ENCODE results near the gene ZNF385B.
"Not testable (repeated sequence)": the region's sequence is repeated elsewhere in the genome, so short reads cannot be mapped to it uniquely, and the experiment has no call there.

ZNF385B gene

DNA sequence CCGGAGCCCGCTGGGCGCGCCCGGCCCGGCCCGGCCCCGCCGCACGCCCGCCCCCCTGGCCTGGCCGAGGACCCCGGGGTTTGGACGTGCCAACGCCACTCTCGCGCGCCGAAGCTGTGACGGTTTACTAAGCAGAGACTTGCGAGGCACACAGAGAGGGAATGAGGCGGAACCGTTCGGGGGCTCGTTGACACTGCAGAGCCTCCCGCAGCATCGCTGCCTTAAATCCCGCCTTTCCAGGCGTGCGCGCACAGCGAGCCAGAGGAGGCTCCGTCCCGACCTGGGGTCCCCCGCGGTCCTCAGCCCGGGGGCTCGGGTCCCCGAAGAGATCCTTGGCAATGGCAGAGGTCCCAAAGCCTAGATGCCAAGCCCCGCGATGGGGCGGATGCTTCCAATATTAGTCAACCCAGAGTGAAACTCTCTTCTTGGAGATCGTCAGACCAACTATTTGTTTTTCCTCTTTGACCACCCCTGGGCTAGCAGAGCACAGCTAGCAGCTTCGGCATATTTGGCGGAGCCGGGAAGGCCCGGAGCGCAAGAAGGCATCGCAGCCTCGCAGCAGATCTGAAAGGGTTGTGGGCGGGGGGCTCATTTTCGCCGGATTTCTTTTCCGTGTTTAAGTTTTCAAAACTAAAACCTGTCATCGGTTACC is at the start of gene ZNF385B:
ZNF385B (minus strand) TSS at position 197 of the 652 bp plus-strand sequence.
- Mint-ChIP-seq H3K36me3 (ENCODE audit: low read depth) (no peaks in the 10 kb centered on the region), H3K4me3 (peak within 1 kb of the TSS; percentile 15), H3K27ac (no peak within 1 kb of the TSS), H3K27me3 (peaks cover 64% of the 10 kb centered on the region), H3K9me3 (no peaks in the 10 kb centered on the region), H3K4me1 (ENCODE audit: low read depth) (peaks cover 8% of the 10 kb centered on the region)

DNA sequence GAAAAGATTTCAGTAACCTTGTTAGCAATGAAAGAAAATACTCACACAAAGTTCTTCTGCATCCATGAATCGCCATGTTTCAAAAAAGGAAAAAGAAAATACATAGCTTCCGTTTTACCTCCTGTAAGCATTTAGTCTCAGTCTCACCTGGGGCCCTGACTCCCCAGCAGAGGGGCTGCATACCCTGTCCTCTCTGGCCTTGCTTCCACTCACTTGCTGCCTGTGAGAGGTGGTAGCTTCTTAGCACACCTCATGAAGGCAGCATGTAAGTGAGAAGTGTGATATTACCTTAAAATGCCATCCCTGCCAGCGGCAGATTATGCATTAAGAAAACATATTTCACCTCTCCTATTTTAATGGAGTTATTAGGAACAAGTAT is 49.3 kb upstream of the ZNF385B start:
- H3K4me1 Mint-ChIP-seq (ENCODE audit: low read depth) = no peaks in the 10 kb centered on the region
- H3K9me3 Mint-ChIP-seq = no peaks in the 10 kb centered on the region
- peaks cover 2% of the 10 kb centered on the region for H3K27me3 Mint-ChIP-seq
- H3K27ac Mint-ChIP-seq = no peak overlapping the region
- no peak overlapping the region for H3K4me3 Mint-ChIP-seq
- no peaks in the 10 kb centered on the region for H3K36me3 Mint-ChIP-seq (ENCODE audit: low read depth)

DNA sequence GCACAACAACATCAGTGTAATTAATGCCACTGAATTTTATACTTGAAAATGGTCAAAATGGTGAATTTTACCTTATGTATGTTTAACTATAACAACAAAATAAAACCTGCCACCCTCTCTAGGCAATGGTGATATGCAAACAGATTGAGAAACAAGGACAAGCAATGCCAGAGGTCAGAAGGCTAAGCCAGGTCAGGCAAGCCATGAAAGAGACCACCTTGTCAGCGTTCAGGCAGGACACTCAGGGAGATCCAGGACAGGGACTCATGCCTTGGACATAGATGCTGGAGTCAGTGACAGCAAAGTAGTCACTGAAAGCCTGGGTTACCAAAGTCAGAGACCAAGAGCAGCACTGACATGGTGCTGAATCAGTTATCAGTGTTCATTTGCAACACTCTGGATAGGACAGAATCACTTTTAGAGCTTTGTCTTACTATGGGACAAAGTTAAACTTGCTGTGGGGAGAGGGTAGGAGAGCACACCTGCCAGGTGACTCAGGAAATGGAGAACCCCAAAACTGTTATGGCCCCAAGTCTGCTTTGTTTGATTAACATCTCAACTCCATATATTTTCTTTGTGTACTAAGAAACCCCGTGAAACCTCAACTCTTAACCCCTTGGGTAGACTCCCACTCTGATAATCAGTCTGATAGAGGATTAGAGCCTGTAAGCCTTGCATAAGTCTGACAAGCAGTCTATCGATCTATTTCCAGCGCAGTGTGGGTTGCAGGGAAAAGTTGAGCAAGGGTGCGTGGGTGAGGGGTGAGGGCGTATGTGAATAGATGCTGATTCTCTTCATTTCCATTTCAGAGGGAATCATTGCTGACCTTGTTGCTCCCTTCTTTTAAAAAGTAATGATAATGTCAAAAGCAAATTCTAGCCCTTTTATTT is 48.7 kb upstream of the ZNF385B start:
- H3K4me3 Mint-ChIP-seq = no peak overlapping the region
- H3K9me3 Mint-ChIP-seq = no peaks in the 10 kb centered on the region
- H3K27me3 Mint-ChIP-seq = peaks cover 3% of the 10 kb centered on the region
- H3K36me3 Mint-ChIP-seq (ENCODE audit: low read depth) = no peaks in the 10 kb centered on the region
- H3K27ac Mint-ChIP-seq = no peak overlapping the region
- no peaks in the 10 kb centered on the region for H3K4me1 Mint-ChIP-seq (ENCODE audit: low read depth)

DNA sequence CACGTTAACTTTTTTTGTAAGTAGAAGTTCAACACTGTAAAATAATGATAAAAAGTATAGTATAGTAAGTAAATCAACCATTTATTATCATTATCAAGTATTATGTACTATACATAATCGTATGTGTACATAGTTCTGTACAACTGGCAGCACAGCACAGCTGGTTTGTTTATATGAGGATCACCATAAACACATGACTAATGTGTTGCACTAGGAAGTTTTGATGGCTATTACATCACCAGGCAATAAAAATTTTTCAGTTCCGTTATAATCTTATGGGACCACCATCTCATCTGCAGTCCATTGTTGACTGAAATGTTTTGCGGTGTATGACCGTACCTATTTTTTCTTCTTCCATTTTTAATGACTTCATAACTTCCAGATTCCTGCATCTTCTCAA is 39.2 kb upstream of the ZNF385B start:
- Mint-ChIP-seq H3K4me3 (no peak overlapping the region), H3K4me1 (ENCODE audit: low read depth) (no peaks in the 10 kb centered on the region), H3K27ac (no peak overlapping the region), H3K36me3 (ENCODE audit: low read depth) (no peaks in the 10 kb centered on the region), H3K27me3 (peaks cover under 1% of the 10 kb centered on the region), H3K9me3 (no peaks in the 10 kb centered on the region)

DNA sequence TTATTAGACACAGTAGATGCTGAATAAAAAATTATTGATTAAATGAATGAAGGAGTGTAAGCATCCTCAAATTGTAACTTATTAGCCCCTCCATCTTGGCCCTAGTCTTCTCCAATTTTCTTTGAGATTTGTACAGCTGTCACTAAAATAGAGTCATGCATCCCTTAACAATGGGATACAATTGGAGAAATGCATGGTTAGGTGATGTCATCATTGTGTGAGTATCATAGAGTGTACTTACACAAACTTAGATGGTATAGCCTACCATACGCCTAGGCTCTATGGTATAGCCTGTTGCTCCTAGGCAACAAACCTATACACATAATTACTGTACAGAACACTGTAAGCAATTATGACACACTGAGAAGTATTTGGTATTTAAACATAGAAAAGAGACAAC is 38.3 kb upstream of the ZNF385B start:
- H3K4me1 Mint-ChIP-seq (ENCODE audit: low read depth) = no peaks in the 10 kb centered on the region
- peaks cover 3% of the 10 kb centered on the region for H3K27me3 Mint-ChIP-seq
- no peak overlapping the region for H3K4me3 Mint-ChIP-seq
- H3K27ac Mint-ChIP-seq = no peak overlapping the region
- no peaks in the 10 kb centered on the region for H3K36me3 Mint-ChIP-seq (ENCODE audit: low read depth)
- no peaks in the 10 kb centered on the region for H3K9me3 Mint-ChIP-seq

DNA sequence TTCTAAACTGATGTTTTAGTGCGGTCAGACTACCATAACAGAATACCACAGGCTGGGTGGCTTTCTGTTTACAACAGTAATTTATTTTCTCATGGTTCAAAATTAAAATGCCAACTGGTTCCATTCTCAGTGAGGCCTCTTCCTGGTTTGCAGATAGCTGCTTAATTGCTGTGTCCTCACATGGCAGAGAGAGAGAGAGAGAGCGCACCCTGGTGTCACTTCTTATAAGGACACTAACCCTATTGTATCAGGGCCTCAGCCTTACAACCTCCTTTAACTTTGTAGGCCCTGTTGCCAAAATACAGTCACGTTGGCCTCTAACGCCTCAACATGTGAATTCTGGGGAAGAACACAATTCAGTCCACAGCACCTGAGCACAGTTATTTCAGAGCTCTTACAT is 37.5 kb upstream of the ZNF385B start:
- Mint-ChIP-seq H3K9me3 (no peaks in the 10 kb centered on the region), H3K27me3 (peaks cover 3% of the 10 kb centered on the region), H3K4me1 (ENCODE audit: low read depth) (no peaks in the 10 kb centered on the region), H3K36me3 (ENCODE audit: low read depth) (no peaks in the 10 kb centered on the region), H3K27ac (no peak overlapping the region), H3K4me3 (no peak overlapping the region)

DNA sequence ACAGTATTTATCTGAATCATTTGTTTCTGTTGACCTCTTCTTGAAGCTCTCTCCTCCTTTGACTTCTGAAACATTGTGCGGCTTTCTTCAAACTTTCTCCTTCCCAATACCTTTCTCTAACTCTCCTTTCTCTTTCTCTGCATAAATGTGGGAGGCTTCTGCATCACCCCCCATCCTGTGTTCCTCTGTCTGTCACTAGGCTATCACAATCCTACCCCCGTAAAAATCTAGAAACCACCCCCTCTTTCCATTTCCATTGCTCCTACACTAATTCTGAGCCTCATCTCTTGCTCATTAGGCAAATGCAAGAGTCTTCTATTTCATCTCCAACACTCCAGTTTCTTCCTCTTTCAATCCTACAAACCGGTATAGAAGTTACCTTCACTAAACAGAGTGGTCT is 32.2 kb upstream of the ZNF385B start:
- H3K36me3 Mint-ChIP-seq (ENCODE audit: low read depth) = no peaks in the 10 kb centered on the region
- H3K27me3 Mint-ChIP-seq = peaks cover 3% of the 10 kb centered on the region
- H3K27ac Mint-ChIP-seq = no peak overlapping the region
- no peak overlapping the region for H3K4me3 Mint-ChIP-seq
- H3K9me3 Mint-ChIP-seq = peaks cover 4% of the 10 kb centered on the region
- H3K4me1 Mint-ChIP-seq (ENCODE audit: low read depth) = no peaks in the 10 kb centered on the region

DNA sequence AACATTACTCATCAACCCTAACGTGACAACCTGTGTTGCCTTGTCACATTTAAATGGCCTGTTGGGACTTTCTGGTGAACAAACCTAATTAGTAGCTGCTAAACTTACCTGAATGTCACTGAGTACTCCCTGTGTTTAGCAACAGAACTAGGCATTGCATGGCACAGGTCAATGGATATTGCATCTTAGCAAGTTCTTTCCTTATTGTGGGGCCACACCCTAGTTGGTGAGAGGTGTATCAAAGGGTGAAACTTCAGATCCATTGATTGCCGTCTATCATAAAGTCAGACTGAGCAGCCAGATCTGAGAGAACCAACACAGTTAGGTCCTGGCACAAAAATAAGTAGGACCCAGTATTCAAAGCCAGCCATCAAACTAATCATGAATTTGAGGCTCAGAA is 29.8 kb upstream of the ZNF385B start:
- Mint-ChIP-seq H3K27me3 (peaks cover 3% of the 10 kb centered on the region), H3K36me3 (ENCODE audit: low read depth) (no peaks in the 10 kb centered on the region), H3K27ac (no peak overlapping the region), H3K4me1 (ENCODE audit: low read depth) (no peaks in the 10 kb centered on the region), H3K9me3 (peaks cover 13% of the 10 kb centered on the region), H3K4me3 (no peak overlapping the region)

DNA sequence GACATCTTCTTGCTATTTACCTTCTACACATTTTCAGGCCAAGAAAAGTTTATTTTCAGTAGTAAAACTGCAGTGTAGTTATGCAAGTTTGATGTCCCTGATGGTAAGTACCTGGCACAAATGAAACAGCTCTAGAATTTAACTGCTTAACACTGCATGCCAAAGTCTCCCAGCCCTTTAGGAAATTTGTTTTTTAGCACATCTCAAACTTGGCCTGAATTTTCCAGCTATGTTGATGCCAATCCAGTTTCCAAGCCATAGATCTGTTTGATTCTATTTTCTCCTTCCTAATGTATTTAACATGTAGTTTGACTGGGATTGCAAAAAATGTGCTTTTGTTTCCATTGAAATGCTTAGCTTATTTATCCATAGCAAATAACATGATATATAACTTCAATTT is 29.3 kb upstream of the ZNF385B start:
- Mint-ChIP-seq H3K4me1 (ENCODE audit: low read depth) (no peaks in the 10 kb centered on the region), H3K27ac (no peak overlapping the region), H3K27me3 (peaks cover 3% of the 10 kb centered on the region), H3K4me3 (no peak overlapping the region), H3K36me3 (ENCODE audit: low read depth) (no peaks in the 10 kb centered on the region), H3K9me3 (peaks cover 13% of the 10 kb centered on the region)

DNA sequence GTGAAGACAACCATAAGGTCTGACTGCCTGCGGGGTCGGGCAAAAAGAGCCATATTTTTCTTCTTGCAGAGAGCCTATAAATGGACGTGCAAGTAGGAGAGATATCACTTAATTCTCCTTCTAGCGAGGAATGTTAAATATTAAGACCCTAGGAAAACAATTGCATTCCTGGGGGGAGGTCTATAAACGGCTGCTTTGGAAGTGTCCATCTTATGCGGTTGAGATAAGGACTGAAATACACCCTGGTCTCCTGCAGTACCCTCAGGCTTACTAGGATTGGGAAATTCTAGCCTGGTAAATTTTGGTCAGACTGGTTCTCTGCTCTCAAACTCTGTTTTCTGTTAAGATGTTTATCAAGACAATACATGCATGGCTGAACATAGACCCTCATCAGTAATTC is 27.2 kb upstream of the ZNF385B start:
- not testable (repeated sequence) for H3K4me3 Mint-ChIP-seq; H3K27me3 Mint-ChIP-seq; H3K36me3 Mint-ChIP-seq (ENCODE audit: low read depth); H3K4me1 Mint-ChIP-seq (ENCODE audit: low read depth); H3K27ac Mint-ChIP-seq
- peaks cover 13% of the 10 kb centered on the region for H3K9me3 Mint-ChIP-seq

DNA sequence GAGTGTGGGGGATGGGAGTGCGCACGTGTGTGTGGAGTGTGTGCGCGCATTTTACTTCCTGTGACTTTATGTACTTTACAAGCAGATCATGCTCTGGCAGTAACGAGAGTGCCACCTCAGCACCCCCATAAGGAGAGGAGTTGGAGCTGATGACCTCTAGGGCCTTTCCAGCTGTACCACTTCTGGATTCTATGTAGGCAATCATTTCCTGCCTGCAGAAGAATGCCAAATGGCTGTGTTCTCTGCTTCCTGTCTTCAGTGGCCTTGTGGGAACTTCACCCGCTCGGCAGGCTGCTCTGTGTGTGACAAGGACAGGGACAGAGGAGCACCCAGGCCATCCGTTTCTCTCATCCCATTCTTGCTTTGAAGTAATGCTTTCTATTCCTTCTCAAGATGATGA is 22.8 kb upstream of the ZNF385B start:
- Mint-ChIP-seq H3K9me3 (peaks cover 13% of the 10 kb centered on the region), H3K27me3 (peaks cover 8% of the 10 kb centered on the region), H3K27ac (no peak overlapping the region), H3K4me1 (ENCODE audit: low read depth) (no peaks in the 10 kb centered on the region), H3K36me3 (ENCODE audit: low read depth) (no peaks in the 10 kb centered on the region), H3K4me3 (no peak overlapping the region)

DNA sequence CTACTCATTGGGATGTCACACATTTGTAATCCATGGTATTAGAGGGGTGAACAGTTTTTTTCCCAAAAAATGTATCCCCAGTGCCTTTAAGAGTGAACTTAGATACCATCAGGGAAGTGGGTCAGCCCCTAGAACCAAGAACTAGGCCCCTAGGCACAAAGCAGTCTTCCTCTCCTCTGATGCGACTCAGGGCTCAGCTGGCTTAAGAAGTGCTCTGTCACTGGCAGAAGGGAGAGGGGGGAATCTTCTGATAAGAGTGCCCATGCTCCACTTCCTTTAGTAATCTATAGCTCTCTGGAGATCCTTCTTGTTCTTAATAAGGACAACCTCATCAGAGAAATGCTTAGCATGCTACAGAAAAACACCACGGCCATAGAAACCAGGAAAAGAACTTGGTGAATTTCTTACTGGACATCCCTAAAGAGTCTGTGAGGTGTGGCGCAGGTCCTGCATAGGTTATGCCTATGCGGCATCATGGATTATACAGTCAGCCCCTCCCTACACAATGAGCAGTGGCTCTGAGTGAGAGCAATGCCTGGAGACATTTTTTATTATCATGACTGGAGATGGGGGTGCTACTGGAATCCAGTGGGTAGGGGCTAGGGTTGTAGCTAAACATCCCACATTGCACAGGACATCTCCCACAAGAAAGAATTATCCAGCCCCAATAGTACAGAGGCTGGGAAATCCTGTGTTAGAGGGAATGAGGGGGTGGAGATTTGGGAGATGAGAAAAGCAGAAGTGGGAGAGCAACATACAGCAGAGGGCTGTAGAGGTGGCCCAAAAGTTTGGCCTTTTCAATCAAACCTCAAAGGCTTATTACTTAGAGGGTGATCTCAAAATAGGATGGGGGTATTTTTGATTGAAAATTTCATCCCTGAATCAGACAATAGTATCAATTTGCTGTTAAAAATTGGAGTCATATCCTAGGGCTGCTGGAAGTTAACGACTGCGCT is 21.7 kb upstream of the ZNF385B start:
- Mint-ChIP-seq H3K9me3 (peaks cover 5% of the 10 kb centered on the region), H3K4me3 (no peak overlapping the region), H3K27me3 (peaks cover 8% of the 10 kb centered on the region), H3K4me1 (ENCODE audit: low read depth) (no peaks in the 10 kb centered on the region), H3K27ac (no peak overlapping the region), H3K36me3 (ENCODE audit: low read depth) (no peaks in the 10 kb centered on the region)

DNA sequence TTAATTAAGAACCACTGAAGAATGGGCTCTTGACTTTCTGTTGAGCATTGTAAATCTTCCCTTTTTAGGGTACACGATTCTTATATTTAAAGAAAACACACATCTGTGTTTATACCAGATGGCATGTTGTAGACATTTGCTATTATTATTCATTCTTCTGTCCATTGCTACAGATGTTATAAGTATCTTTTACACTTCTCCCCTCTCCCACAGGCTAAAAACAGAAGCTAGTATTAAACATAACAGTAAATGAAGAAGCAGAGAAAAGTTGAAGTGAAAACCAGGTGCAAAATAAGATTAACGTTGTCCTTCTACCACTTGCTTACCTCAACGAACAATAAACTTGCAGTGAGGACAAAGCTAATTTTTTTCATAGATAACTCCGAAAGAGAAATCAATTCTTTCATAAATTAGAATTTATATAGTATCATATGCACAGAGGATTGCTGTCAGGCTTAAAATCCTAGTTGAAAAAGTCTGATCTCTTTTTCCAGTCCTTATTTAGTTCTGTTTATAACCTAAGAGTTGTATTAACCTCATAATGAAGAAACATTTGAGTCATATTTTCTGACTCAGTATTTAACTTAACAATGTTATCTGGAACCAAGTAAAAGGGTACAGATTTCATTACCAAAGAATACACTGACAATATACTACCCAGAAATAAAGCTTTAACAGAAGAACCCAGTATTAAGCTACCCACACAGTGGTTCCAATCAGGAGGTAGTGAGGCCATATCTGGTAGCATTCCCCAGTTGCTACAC is 16.4 kb upstream of the ZNF385B start:
- no peak overlapping the region for H3K4me3 Mint-ChIP-seq
- no peaks in the 10 kb centered on the region for H3K36me3 Mint-ChIP-seq (ENCODE audit: low read depth)
- no peaks in the 10 kb centered on the region for H3K9me3 Mint-ChIP-seq
- H3K27me3 Mint-ChIP-seq = peaks cover 17% of the 10 kb centered on the region
- H3K4me1 Mint-ChIP-seq (ENCODE audit: low read depth) = no peaks in the 10 kb centered on the region
- no peak overlapping the region for H3K27ac Mint-ChIP-seq

DNA sequence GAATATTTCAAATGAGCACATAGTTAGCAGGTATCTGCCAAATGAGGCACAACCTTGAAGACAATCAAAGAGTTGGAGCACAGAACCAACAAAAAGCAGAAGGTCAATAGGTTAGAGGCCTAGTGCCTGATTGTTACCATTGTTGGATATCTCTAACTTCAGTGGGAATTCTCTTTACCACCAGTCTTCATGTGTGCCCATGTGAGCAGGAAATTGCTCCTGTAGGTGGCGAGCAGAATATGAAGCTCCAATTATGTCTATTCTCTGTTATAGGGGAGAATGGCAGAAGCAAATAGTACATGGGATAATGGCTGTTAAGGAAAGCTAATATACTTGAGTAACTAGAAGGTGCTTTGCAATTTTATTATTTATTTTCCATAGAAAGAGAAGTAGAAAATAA is 14.9 kb upstream of the ZNF385B start:
- Mint-ChIP-seq H3K4me3 (no peak overlapping the region), H3K27me3 (peaks cover 26% of the 10 kb centered on the region), H3K4me1 (ENCODE audit: low read depth) (no peaks in the 10 kb centered on the region), H3K27ac (no peak overlapping the region), H3K9me3 (no peaks in the 10 kb centered on the region), H3K36me3 (ENCODE audit: low read depth) (no peaks in the 10 kb centered on the region)

Measured in stimulated activated naive CD8-positive, alpha-beta T cell treated with anti-CD3 and anti-CD28 coated beads, Interleukin-15, Interleukin-2, amounts not matched to agents 100 ng/mL and 50 ng/mL, for 24 hours (primary cell).